ENCODE data around the gene P2RX5. TPM values are rescaled to one million over a fixed set of nuclear protein-coding genes. Genes with fewer than 3 reads are reported as not detected.

Gene P2RX5
- total and polyA plus RNA-seq, 2 donors (not counting 3 experiments of a cell fraction or from before 2014, with no cell fraction given) = 0.19 to 0.22 TPM

- H3K27ac ChIP-seq (ENCODE audit: insufficient read depth, low read depth, low read length) = no peak overlapping the region
- ChIA-PET POLR2A (no interaction called here), CTCF (interaction anchor here (1.4 to 1.6 kb wide), 2 partner anchors 9 to 579 kb away, joined by 3 read pairs; partner anchors contain the start of genes CTNS and SHPK)
- H2AFZ ChIP-seq (ENCODE audit: low read depth, low read length) = no peak overlapping the region
- no peaks in the 10 kb centered on the region for H4K20me1 ChIP-seq (replicated peaks; ENCODE audit: control insufficient read depth, extremely low read depth, insufficient read depth, low read length)
- TF ChIP-seq MYC (IDR thresholded peaks at IDR 0.05; ENCODE audit: low read depth, low read length) (no peak), FOS (IDR thresholded peaks at IDR 0.05; ENCODE audit: borderline replicate concordance, insufficient read depth, low read length) (no peak), POLR2AphosphoS5 (IDR thresholded peaks at IDR 0.05; ENCODE audit: insufficient read depth, low read depth, low read length) (no peak), POLR2A (IDR thresholded peaks at IDR 0.05; ENCODE audit: low read depth, low read length) (no peak), CTCF (IDR thresholded peaks at IDR 0.05; ENCODE audit: extremely low read depth in 1 of 2, insufficient read depth in 1 of 2, low read depth in 1 of 2, low read length in 2 of 2) (no peak), EZH2 (IDR thresholded peaks at IDR 0.05; ENCODE audit: borderline replicate concordance, low read depth, low read length, severe bottlenecking) (no peak), MAX (IDR thresholded peaks at IDR 0.05; ENCODE audit: insufficient read depth, insufficient read length) (no peak), GATA2 (IDR thresholded peaks at IDR 0.05; ENCODE audit: insufficient read depth, insufficient read length, low read depth, low read length) (no peak), JUN (IDR thresholded peaks at IDR 0.05; ENCODE audit: borderline replicate concordance, insufficient read depth, insufficient read length, low read depth) (no peak)
- H3K9me1 ChIP-seq (replicated peaks; ENCODE audit: control insufficient read depth, extremely low read depth, insufficient read depth, low read length) = no peaks in the 10 kb centered on the region
- intact Hi-C loops (cut with micrococcal nuclease) = no loop called here
- no peak for DNase-seq (ENCODE audit: low read depth, low spot score)
- H3K4me3 ChIP-seq (replicated peaks in 1 of 3; ENCODE audit: insufficient read depth in 1 of 3, low read depth in 1 of 3, low read length in 3 of 3) = no peak overlapping the region
- H3K4me1 ChIP-seq (ENCODE audit: control insufficient read depth, extremely low read depth, insufficient read depth, low read length) = peaks cover 4% of the 10 kb centered on the region
- no peak overlapping the region for H3K4me2 ChIP-seq (ENCODE audit: insufficient read depth, low read length)
- dilution Hi-C loops (cut with MboI; ENCODE audit: extremely low pct_ligation_motif_present, low sequenced_read_pairs) = no loop called here
- no peak overlapping the region for H3K9ac ChIP-seq (replicated peaks; ENCODE audit: extremely low read depth, insufficient read depth, low read length)
- no peaks in the 10 kb centered on the region for H3K27me3 ChIP-seq (ENCODE audit: control insufficient read depth in 2 of 2, insufficient read depth in 2 of 2, low read length in 2 of 2)
- no peaks in the 10 kb centered on the region for H3K79me2 ChIP-seq (ENCODE audit: control insufficient read depth, insufficient read depth, low read length)
- FAIRE-seq = no peak
- no peaks in the 10 kb centered on the region for H3K9me3 ChIP-seq (replicated peaks; ENCODE audit: control insufficient read depth, insufficient read depth, low read length)
- peaks cover 0 to 23% of the 10 kb centered on the region in 2 experiments for H3K36me3 ChIP-seq (ENCODE audit: control insufficient read depth in 2 of 2, extremely low read depth in 1 of 2, insufficient read depth in 2 of 2, low read length in 2 of 2)
- BruUV-seq (replicated peaks) = no TSS peak
Measured at GRCh38 chr17:3627769-3628167, 68.2 kb downstream of the P2RX5 start.

Data from endothelial cell of umbilical vein (primary cell).